Activated CD4-positive, alpha-beta memory T cell treated with anti-CD3 and anti-CD28 coated beads for 36 hours (primary cell): ENCODE results near the gene RBFOX2. TPM values are rescaled to one million over a fixed set of nuclear protein-coding genes. Genes with fewer than 3 reads are reported as not detected.

Source experiments
- CTCF ChIA-PET: fragments of 350-600 bp; sonication (Branson Sonifier 250); formaldehyde crosslinking; loops from one replicate; lab custom pipeline; 2021; ENCODE audit warnings: antibody characterized with exemption, inconsistent platforms; lab: Charles Lee
- POLR2A ChIA-PET: fragments of 350-600 bp; sonication (Branson Sonifier 250); formaldehyde crosslinking; loops from one replicate; lab custom pipeline; 2021; ENCODE audit warnings: antibody characterized with exemption; lab: Charles Lee
- DNase-seq: peaks from one replicate; pipeline ENCODE4 v3.0.0-alpha.2; 2020
- H3K27ac Mint-ChIP-seq: one replicate; pipeline ENCODE4 v1.8.0; 2021; ENCODE audit warnings: mixed read lengths
- H3K27me3 Mint-ChIP-seq: one replicate; pipeline ENCODE4 v1.8.0; 2021; ENCODE audit warnings: mixed read lengths
- H3K36me3 Mint-ChIP-seq: one replicate; pipeline ENCODE4 v1.8.0; 2021; ENCODE audit warnings: mixed read lengths
- H3K4me1 Mint-ChIP-seq: one replicate; pipeline ENCODE4 v1.8.0; 2021; ENCODE audit warnings: low read depth, mixed read lengths
- H3K4me3 Mint-ChIP-seq: one replicate; pipeline ENCODE4 v1.8.0; 2021; ENCODE audit warnings: mild to moderate bottlenecking, mixed read lengths
- H3K9me3 Mint-ChIP-seq: one replicate; pipeline ENCODE4 v1.8.0; 2021; ENCODE audit warnings: mixed read lengths
- intact Hi-C: fragments of 100-400 bp; cut with micrococcal nuclease; formaldehyde crosslinking; loops from one replicate; pipeline ENCODE4 v1.15.1; 2023
- total RNA-seq, 2 experiments: library from RNA; stranded (reverse); gene quantifications; one replicate each; pipeline ENCODE4 v1.2.3, GENCODE V29; 2021

Gene RBFOX2
- total RNA-seq, 2 experiments from 2014 or later, result 4.3 to 4.6 TPM

DNA sequence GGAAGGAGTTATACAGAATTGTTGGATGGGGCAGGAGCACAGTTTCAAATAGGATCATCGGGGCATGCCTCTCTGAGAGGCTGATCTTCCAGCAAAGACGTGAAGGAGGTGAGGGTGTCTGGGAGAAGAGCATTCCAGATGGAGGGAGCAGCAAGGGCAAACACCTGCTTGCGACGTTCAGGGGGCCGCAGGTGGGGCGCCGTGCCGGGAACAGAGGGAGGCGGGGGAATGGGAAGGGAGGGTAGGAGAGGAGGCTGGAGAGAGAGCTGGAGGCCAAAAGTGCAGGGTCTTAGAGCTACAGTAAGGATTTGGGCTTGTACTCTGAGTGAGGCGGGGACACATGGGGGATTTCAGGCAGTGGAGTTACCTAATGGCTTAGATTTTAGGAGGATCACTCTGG, 297.3 kb downstream of the RBFOX2 start:
- no peak for DNase-seq
- Mint-ChIP-seq H3K27me3 (no peaks in the 10 kb centered on the region), H3K9me3 (no peaks in the 10 kb centered on the region), H3K36me3 (no peaks in the 10 kb centered on the region), H3K4me3 (no peak overlapping the region), H3K27ac (no peak overlapping the region), H3K4me1 (no peaks in the 10 kb centered on the region)
- intact Hi-C loops, result no loop called here
- CTCF ChIA-PET, result no interaction called here
- POLR2A ChIA-PET, result no interaction called here

DNA sequence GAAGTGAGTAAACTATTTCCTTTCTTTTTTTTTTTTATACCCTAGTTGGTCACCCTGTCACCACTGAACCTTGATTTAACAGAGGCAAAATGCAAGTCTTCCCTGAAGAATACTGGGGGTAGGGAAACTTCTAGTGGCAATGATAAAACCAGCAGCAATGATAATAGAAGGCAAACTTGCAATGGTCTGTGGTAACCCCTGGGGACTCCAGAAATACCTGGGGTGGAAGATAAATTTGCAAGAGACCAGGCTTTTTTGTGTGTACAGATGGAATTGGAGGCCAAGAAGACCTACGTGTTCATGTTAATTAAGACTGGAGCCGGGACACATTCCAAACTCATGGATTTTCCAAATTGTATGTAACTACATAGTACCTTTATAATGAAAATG, 299.3 kb downstream of the RBFOX2 start:
- no peak for DNase-seq
- Mint-ChIP-seq H3K9me3 (no peaks in the 10 kb centered on the region), H3K27ac (no peak overlapping the region), H3K36me3 (no peaks in the 10 kb centered on the region), H3K4me1 (no peaks in the 10 kb centered on the region), H3K27me3 (no peaks in the 10 kb centered on the region), H3K4me3 (no peak overlapping the region)
- ChIA-PET POLR2A (no interaction called here), CTCF (no interaction called here)
- intact Hi-C loops, result no loop called here

DNA sequence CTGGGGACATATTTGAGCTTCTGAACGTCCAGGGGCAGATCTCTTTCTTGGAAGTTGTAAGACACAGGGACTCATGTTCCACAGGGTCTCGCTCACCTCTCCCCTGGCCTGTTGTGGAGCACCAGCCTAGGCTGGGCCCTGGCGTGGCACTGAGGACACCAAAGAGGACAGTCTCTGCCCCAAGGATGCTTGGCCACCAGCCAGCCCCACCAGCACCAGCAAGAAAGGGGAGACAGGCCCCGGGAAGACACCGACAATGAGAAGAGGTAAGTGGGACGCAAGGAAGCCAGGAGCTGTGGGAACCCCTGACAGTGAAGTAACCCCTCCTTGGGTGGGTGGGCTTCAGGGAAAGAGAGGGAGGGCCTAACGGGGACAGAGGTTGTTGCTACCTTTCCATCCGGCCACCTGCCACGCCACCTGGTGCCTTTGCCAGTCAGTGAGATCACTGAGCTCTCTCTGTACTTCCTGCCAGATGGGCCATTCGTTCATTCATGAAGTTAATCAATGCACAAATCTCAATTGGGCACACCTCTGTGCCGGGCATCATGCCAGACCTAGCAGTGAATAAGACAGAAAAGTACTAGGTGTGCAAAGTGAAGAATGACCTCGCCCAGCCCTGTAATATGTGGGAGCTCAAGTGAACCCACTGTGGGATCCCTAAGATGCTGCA, 299.9 kb downstream of the RBFOX2 start:
- H3K9me3 Mint-ChIP-seq, result no peaks in the 10 kb centered on the region
- ChIA-PET POLR2A (no interaction called here), CTCF (no interaction called here)
- H3K4me1 Mint-ChIP-seq, result no peaks in the 10 kb centered on the region
- H3K4me3 Mint-ChIP-seq, result no peak overlapping the region
- H3K36me3 Mint-ChIP-seq, result no peaks in the 10 kb centered on the region
- DNase-seq, result no peak
- no peak overlapping the region for H3K27ac Mint-ChIP-seq
- intact Hi-C loops, result no loop called here
- no peaks in the 10 kb centered on the region for H3K27me3 Mint-ChIP-seq

DNA sequence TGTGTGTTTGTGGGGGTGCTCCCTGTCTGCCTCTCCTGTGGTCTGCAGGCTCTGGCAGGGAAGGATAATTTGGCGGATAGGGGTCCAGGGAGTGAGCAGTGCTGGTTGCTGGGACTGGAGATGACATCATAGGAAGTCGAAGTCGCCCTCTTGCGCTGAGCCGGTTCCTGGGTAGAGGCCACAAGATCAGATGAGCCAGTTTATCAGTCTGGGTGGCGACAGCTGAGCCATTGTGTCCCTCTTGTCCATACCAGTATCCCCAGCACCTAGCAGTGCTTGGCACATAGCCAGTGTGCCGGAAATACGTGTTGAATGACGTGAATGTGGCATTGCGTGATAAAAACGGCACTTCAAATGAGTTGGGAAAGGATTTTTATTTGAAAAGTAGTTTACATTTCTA, 301.2 kb downstream of the RBFOX2 start:
- Mint-ChIP-seq H3K36me3 (no peaks in the 10 kb centered on the region), H3K4me1 (no peaks in the 10 kb centered on the region), H3K9me3 (no peaks in the 10 kb centered on the region), H3K4me3 (no peak overlapping the region), H3K27me3 (no peaks in the 10 kb centered on the region), H3K27ac (no peak overlapping the region)
- ChIA-PET CTCF (interaction anchor here (1.0 kb wide), 1 partner anchor 397 kb away, joined by 3 read pairs; no protein-coding TSS in a partner anchor), POLR2A (no interaction called here)
- intact Hi-C loops, result no loop called here
- DNase-seq, result no peak

DNA sequence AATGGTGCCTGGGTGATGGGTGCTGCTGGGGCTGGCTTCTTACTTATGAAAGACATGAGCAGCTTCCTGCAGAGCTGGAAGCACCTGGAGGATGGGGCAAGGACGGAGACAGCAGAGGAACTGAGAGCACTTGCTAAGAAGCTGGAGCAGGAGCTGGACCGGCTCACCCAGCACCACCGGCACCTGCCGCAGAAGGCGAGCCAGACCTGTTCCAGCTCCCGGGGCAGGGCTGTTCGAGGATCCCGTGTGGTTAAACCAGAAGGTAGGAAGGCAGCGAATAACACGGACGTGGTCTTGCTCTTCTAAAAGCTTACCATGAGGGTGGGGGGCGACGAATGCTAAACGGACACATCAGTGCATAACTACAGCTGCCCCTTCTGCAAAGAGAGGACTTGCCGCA, 301.7 kb downstream of the RBFOX2 start:
- intact Hi-C loops, result no loop called here
- DNase-seq, result no peak
- ChIA-PET POLR2A (no interaction called here), CTCF (interaction anchor here (1.0 kb wide), 1 partner anchor 397 kb away, joined by 3 read pairs; no protein-coding TSS in a partner anchor)
- Mint-ChIP-seq H3K9me3 (no peaks in the 10 kb centered on the region), H3K27ac (no peak overlapping the region), H3K27me3 (no peaks in the 10 kb centered on the region), H3K4me3 (no peak overlapping the region), H3K36me3 (no peaks in the 10 kb centered on the region), H3K4me1 (no peaks in the 10 kb centered on the region)

DNA sequence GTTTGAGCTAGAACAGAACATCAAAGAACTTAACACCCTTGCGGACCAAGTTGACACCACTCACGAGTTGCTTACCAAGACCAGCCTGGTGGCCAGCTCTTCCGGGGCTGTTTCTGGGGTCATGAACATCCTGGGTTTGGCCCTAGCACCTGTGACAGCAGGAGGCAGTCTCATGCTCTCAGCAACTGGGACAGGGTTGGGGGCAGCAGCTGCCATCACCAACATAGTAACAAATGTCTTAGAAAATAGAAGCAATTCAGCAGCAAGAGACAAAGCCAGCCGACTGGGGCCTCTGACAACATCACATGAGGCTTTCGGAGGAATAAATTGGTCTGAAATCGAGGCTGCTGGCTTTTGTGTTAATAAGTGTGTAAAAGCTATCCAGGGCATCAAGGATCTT, 302.2 kb downstream of the RBFOX2 start:
- no peaks in the 10 kb centered on the region for H3K36me3 Mint-ChIP-seq
- H3K9me3 Mint-ChIP-seq, result no peaks in the 10 kb centered on the region
- no peak overlapping the region for H3K4me3 Mint-ChIP-seq
- intact Hi-C loops, result no loop called here
- POLR2A ChIA-PET, result no interaction called here
- CTCF ChIA-PET, result interaction anchor here (1.0 kb wide), 1 partner anchor 398 kb away, joined by 3 read pairs; no protein-coding TSS in a partner anchor
- H3K27ac Mint-ChIP-seq, result no peak overlapping the region
- DNase-seq, result no peak
- H3K4me1 Mint-ChIP-seq, result no peaks in the 10 kb centered on the region
- no peaks in the 10 kb centered on the region for H3K27me3 Mint-ChIP-seq

DNA sequence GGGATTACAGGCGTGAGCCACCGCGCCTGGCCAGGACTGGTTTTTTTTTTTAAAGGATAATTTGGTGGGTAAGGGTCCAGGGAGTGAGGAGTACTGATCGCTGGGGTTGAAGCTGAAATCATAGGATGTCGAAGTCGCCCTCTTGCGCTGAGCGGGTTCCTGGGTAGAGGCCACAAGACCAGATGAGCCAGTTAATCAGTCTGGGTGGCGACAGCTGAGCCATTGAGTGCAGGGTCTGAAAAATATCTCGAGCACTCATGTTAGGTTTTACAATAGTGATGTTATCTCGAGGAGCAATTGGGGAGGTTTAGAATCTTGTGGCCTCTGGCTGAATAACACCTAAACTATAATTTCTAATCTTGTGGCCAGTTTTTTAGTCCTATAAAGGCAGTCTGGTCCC, 303.1 kb downstream of the RBFOX2 start:
- no peaks in the 10 kb centered on the region for H3K36me3 Mint-ChIP-seq
- POLR2A ChIA-PET, result interaction anchor here (0.6 kb wide), 1 partner anchor 368 kb away, joined by 4 read pairs; no protein-coding TSS in a partner anchor

DNA sequence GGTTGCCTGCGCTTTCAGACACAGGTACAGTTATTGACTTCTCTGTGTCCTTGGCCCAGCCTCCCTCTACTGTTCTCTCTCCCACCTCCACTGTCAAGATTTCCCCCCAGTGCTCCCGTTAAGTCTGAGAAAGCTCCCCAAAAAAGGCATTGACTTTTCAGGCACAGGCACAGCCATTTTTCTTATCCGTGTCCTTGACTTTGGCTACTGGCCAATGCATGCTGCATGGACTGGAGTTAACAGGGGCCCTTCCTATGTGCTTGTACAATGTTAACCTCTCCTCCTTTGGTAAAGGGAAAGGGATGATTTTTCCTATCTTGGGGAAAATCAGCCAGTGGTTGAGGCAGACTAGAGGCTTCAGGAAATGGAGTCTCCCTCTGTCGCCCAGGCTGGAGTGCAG, 306.7 kb downstream of the RBFOX2 start:
- H3K9me3 Mint-ChIP-seq, result no peaks in the 10 kb centered on the region
- H3K4me3 Mint-ChIP-seq, result no peak overlapping the region
- no peak overlapping the region for H3K27ac Mint-ChIP-seq
- no peaks in the 10 kb centered on the region for H3K4me1 Mint-ChIP-seq
- H3K27me3 Mint-ChIP-seq, result no peaks in the 10 kb centered on the region
- ChIA-PET POLR2A (no interaction called here), CTCF (no interaction called here)
- H3K36me3 Mint-ChIP-seq, result no peaks in the 10 kb centered on the region
- intact Hi-C loops, result no loop called here
- DNase-seq, result no peak

More for the DNA sequence above, 303.1 kb downstream of the RBFOX2 start:
- Mint-ChIP-seq H3K27ac (no peak overlapping the region), H3K27me3 (no peaks in the 10 kb centered on the region), H3K4me1 (no peaks in the 10 kb centered on the region), H3K4me3 (no peak overlapping the region), H3K9me3 (no peaks in the 10 kb centered on the region)
- no peak for DNase-seq
- CTCF ChIA-PET, result no interaction called here
- intact Hi-C loops, result no loop called here

DNA sequence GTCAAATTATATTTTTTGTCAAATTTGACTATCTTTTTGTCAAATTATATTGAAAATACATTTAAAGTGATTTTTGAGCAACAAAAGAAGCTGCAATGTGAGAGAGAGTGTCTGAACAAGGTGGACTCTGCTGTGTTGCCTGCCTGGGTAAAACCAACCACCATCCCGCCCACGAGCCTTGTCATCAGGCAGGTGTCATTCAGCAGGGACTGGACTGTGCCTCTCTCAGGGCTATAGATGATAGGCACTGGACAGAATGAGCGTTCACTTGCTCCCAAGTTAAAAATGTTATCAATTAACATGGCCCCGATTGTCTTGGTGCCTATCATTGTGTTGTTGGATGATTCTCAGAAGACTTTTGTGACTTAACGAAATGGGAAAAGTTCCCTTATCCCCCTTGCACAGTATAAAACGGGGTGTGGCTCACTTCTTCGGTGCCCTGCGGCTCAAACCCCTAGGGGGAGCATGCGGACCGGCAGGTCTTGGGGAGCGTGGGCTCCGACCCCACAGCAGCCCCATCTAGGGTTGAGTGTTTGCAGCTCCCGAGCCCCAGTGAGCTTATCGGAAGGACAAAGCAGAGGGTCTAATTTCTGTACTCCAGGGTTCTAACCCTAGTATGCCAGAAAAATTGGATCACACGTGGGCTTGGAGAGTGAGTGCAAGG, 309.3 kb downstream of the RBFOX2 start:
- no peaks in the 10 kb centered on the region for H3K27me3 Mint-ChIP-seq
- ChIA-PET CTCF (no interaction called here), POLR2A (no interaction called here)
- intact Hi-C loops, result no loop called here
- H3K36me3 Mint-ChIP-seq, result no peaks in the 10 kb centered on the region
- DNase-seq, result no peak
- no peaks in the 10 kb centered on the region for H3K4me1 Mint-ChIP-seq
- no peak overlapping the region for H3K27ac Mint-ChIP-seq
- no peak overlapping the region for H3K4me3 Mint-ChIP-seq
- H3K9me3 Mint-ChIP-seq, result no peaks in the 10 kb centered on the region

DNA sequence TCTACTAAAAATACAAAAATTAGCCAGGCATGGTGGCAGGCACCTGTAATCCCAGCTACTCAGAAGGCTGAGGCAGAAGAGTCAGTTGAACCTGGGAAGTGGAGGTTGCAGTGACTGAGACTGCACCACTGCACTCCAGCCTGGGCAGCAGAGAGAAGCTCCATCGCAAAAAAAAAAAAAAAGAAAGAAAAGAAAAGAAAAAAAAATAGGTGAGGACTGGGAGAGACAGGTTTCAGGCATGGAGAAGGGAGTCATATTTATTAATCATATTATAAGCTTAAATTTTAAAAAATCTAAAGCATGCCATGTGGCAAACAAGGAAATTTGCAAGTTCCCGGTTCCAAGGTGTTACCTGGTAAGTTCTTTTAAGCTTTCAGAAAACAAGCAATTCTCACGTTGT, 311.1 kb downstream of the RBFOX2 start, which contains the start of gene APOL5:
Gene APOL5 (plus strand): TSS at position 301 of the 400 bp plus-strand sequence. CDS start 0 bp downstream, at position 301.
- ChIA-PET POLR2A (interaction anchor here (0.6 kb wide), 1 partner anchor 237 kb away, joined by 3 read pairs; no protein-coding TSS in a partner anchor), CTCF (no interaction called here)
- peaks cover 9% of the 10 kb centered on the region for H3K9me3 Mint-ChIP-seq
- H3K4me1 Mint-ChIP-seq, result no peaks in the 10 kb centered on the region
- peaks cover 5% of the 10 kb centered on the region for H3K36me3 Mint-ChIP-seq
- H3K4me3 Mint-ChIP-seq, result no peak within 1 kb of the TSS
- DNase-seq, result no peak
- H3K27me3 Mint-ChIP-seq, result peaks cover 7% of the 10 kb centered on the region
- intact Hi-C loops, result no loop called here
- H3K27ac Mint-ChIP-seq, result no peak within 1 kb of the TSS

DNA sequence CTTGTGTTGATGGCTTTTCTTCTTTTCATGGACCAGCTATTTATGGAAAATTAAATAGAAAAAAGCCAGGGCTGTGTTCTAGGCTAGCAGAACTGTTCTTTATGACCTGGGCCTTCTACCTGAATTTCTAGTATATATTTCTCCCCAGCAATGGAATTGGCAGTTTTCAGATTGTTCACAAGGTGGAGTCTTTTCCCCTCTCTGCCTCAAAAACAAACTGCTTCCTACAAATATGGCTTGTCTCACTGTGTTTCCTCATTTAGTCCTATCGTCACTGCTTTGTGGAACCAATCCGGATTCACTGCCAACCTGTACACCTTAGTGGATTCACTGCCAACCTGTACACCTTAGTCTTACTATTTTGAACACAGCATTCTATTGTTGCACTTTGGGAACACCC, 316.0 kb downstream of the RBFOX2 start:
- Mint-ChIP-seq H3K27me3 (peaks cover 7% of the 10 kb centered on the region), H3K36me3 (peaks cover 5% of the 10 kb centered on the region), H3K27ac (no peak overlapping the region), H3K4me3 (no peak overlapping the region), H3K9me3 (peaks cover 9% of the 10 kb centered on the region), H3K4me1 (no peaks in the 10 kb centered on the region)
- CTCF ChIA-PET, result no interaction called here
- POLR2A ChIA-PET, result no interaction called here
- DNase-seq, result no peak
- intact Hi-C loops, result no loop called here

DNA sequence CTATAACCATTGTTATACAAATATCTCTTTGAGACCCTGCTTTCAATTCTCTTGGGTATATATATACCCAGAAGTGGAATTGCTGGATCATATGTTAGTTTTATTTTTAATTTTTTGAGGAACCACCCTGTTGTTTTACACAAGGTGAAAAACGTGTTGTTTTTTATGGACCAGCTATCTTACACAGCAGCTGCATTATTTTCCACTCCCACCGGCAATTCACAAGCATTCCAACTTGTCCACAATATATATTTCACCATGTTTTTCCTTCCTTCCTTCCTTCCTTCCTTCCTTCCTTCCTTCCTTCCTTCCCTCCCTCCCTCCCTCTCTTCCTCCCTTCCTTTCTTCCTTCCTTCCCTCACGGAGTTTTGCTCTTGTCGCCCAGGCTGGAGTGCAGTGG, 317.3 kb downstream of the RBFOX2 start:
- no peak overlapping the region for H3K27ac Mint-ChIP-seq

More for the DNA sequence above, 317.3 kb downstream of the RBFOX2 start:
- Mint-ChIP-seq H3K4me1 (no peaks in the 10 kb centered on the region), H3K36me3 (peaks cover 5% of the 10 kb centered on the region), H3K27me3 (peaks cover 7% of the 10 kb centered on the region), H3K4me3 (no peak overlapping the region), H3K9me3 (peaks cover 9% of the 10 kb centered on the region)
- POLR2A ChIA-PET, result no interaction called here
- intact Hi-C loops, result no loop called here
- CTCF ChIA-PET, result no interaction called here
- DNase-seq, result no peak
